Measurements from ENCODE around the gene GABPB2.

DNA sequence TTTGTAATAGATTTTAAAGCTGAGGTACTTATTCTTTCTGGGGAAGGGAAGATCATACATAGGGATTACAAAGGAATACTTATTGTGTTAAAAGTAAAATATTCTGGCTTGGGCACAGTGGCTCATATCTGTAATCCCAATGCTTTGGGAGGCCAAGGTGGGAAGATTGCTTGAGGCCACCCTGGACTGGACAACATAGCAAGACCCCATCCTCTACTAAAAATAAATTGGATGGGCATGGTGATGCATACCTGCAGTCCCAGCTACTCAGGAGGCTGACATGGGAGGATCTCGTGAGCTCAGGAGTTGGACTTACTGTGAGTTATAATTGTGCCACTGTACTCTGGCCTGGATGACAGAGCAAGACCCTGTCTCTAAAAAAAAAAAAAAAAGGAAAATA, 27.6 kb downstream of the GABPB2 start:
- TF ChIP-seq POLR2A (IDR thresholded peaks at IDR 0.05; ENCODE audit: low read length) (no peak), GATA1 (IDR thresholded peaks at IDR 0.05; ENCODE audit: low read depth, low read length) (no peak)
